ENCODE data around the gene NSG2. TPM values are rescaled to one million over a fixed set of nuclear protein-coding genes. Genes with fewer than 3 reads are reported as not detected.

NSG2 gene
- total and polyA plus RNA-seq, 2 donors (not counting 1 experiment from before 2014, with no cell fraction given) = not detected

GRCh38 chr5:174073122-174073660, 27.7 kb downstream of the NSG2 start:
- H3K9me3 ChIP-seq (ENCODE audit: control extremely low read depth in 1 of 3, control insufficient read depth in 2 of 3, insufficient read depth in 1 of 3, low read length in 2 of 3) = no peaks in the 10 kb centered on the region
- no peak overlapping the region for H3K4me3 ChIP-seq (ENCODE audit: control extremely low read depth in 1 of 5, extremely low read depth in 1 of 5, insufficient read depth in 1 of 5, low read depth in 2 of 5, low read length in 4 of 5)
- no peaks in the 10 kb centered on the region for H3K27me3 ChIP-seq (replicated peaks in 1 of 4; ENCODE audit: control extremely low read depth in 1 of 4, control insufficient read depth in 3 of 4, insufficient read depth in 4 of 4, low read length in 3 of 4)
- intact Hi-C loops (cut with micrococcal nuclease) = no loop called here
- no peak overlapping the region for H3K4me3 Mint-ChIP-seq
- H3K36me3 ChIP-seq (replicated peaks in 1 of 2; ENCODE audit: control extremely low read depth in 1 of 2, control insufficient read depth in 1 of 2, extremely low read depth in 1 of 2, insufficient read depth in 2 of 2, low read length in 1 of 2) = no peaks in the 10 kb centered on the region
- no peaks in the 10 kb centered on the region for H3K79me2 ChIP-seq (ENCODE audit: control insufficient read depth, insufficient read depth, low read length)
- no peak overlapping the region for H2AFZ ChIP-seq (ENCODE audit: insufficient read depth, low read depth, low read length, poor library complexity, severe bottlenecking)
- ChIA-PET CTCF (no interaction called here), POLR2A (no interaction called here)
- H3K27ac ChIP-seq (ENCODE audit: low read length in 2 of 2) = no peak overlapping the region
- no peak for DNase-seq
- no peaks in the 10 kb centered on the region for H4K20me1 ChIP-seq (ENCODE audit: control insufficient read depth, insufficient read depth, low read length, poor library complexity, severe bottlenecking)
- no peak for ATAC-seq (ENCODE audit: low read depth)
- no peaks in the 10 kb centered on the region for H3K9me3 Mint-ChIP-seq (ENCODE audit: insufficient read depth)
- no peaks in the 10 kb centered on the region for H3K4me1 ChIP-seq (ENCODE audit: control insufficient read depth in 2 of 2, insufficient read depth in 2 of 2, low read length in 2 of 2)
- TF ChIP-seq CTCF (IDR thresholded peaks at IDR 0.05) (no peak), EZH2 (IDR thresholded peaks at IDR 0.05; ENCODE audit: borderline replicate concordance, insufficient read depth, low read depth, low read length, poor library complexity, severe bottlenecking) (no peak)
- whole genome bisulfite sequencing (ENCODE audit: insufficient coverage) = 83% methylated on average over 1 of the region's 3 CpGs
- no peak overlapping the region for H3K27ac Mint-ChIP-seq
- no peak overlapping the region for H3K9ac ChIP-seq (ENCODE audit: low read length)
- H3K27me3 Mint-ChIP-seq = peaks cover 7% of the 10 kb centered on the region
- H3K4me1 Mint-ChIP-seq = no peaks in the 10 kb centered on the region
- no peak overlapping the region for H3K4me2 ChIP-seq (replicated peaks; ENCODE audit: low read depth, low read length, poor library complexity, severe bottlenecking)

- DNase-seq (no peak), ATAC-seq (ENCODE audit: low read depth) (no peak)
- no peak overlapping the region for H3K27ac ChIP-seq (ENCODE audit: low read length in 2 of 2)
- Mint-ChIP-seq H3K9me3 (ENCODE audit: insufficient read depth) (no peaks in the 10 kb centered on the region), H3K27me3 (peaks cover 3% of the 10 kb centered on the region), H3K4me1 (no peaks in the 10 kb centered on the region), H3K27ac (no peak overlapping the region), H3K4me3 (no peak overlapping the region)
- no peak overlapping the region for H3K4me2 ChIP-seq (replicated peaks; ENCODE audit: low read depth, low read length, poor library complexity, severe bottlenecking)
- H3K27me3 ChIP-seq (replicated peaks in 1 of 4; ENCODE audit: control extremely low read depth in 1 of 4, control insufficient read depth in 3 of 4, insufficient read depth in 4 of 4, low read length in 3 of 4) = no peaks in the 10 kb centered on the region
- no peaks in the 10 kb centered on the region for H3K9me3 ChIP-seq (ENCODE audit: control extremely low read depth in 1 of 3, control insufficient read depth in 2 of 3, insufficient read depth in 1 of 3, low read length in 2 of 3)
- no peaks in the 10 kb centered on the region for H3K79me2 ChIP-seq (ENCODE audit: control insufficient read depth, insufficient read depth, low read length)
- TF ChIP-seq CTCF (IDR thresholded peaks at IDR 0.05) = no peak
- ChIA-PET CTCF (no interaction called here), POLR2A (no interaction called here)
- 94% methylated on average over 7 of the region's 7 CpGs for WGBS (ENCODE audit: insufficient coverage)
- H3K4me1 ChIP-seq (ENCODE audit: control insufficient read depth in 2 of 2, insufficient read depth in 2 of 2, low read length in 2 of 2) = no peaks in the 10 kb centered on the region
- no peaks in the 10 kb centered on the region for H4K20me1 ChIP-seq (ENCODE audit: control insufficient read depth, insufficient read depth, low read length, poor library complexity, severe bottlenecking)
- intact Hi-C loops (cut with micrococcal nuclease) = no loop called here
- no peak overlapping the region for H3K9ac ChIP-seq (ENCODE audit: low read length)
- no peaks in the 10 kb centered on the region for H3K36me3 ChIP-seq (replicated peaks in 1 of 2; ENCODE audit: control extremely low read depth in 1 of 2, control insufficient read depth in 1 of 2, extremely low read depth in 1 of 2, insufficient read depth in 2 of 2, low read length in 1 of 2)
- no peak overlapping the region for H2AFZ ChIP-seq (ENCODE audit: insufficient read depth, low read depth, low read length, poor library complexity, severe bottlenecking)
- no peak overlapping the region for H3K4me3 ChIP-seq (ENCODE audit: control extremely low read depth in 1 of 5, extremely low read depth in 1 of 5, insufficient read depth in 1 of 5, low read depth in 2 of 5, low read length in 4 of 5)
Observed at GRCh38 chr5:174074369-174074768, 28.9 kb downstream of the NSG2 start.

All from B cell (primary cell).